Stimulated activated CD4-positive, alpha-beta T cell treated with anti-CD3 and anti-CD28 coated beads, Interleukin-12 subunit alpha, Interleukin-12 subunit beta, amount 100 ng/mL, for 4 hours (primary cell): ENCODE results near the gene PHACTR1.
"Not testable (repeated sequence)": the region's sequence is repeated elsewhere in the genome, so short reads cannot be mapped to it uniquely, and the experiment has no call there.

ENCODE experiments used
- DNase-seq: peaks from one replicate; pipeline ENCODE4 v3.0.0-alpha.2; 2020

The PHACTR1 gene

GRCh38 chr6:12911427-12911826, 194.9 kb downstream of the PHACTR1 start:
- DNase-seq = no peak

- DNase-seq = no peak
Measured at GRCh38 chr6:12913201-12913600, 196.6 kb downstream of the PHACTR1 start.

- DNase-seq = no peak
Measured at GRCh38 chr6:12916006-12916405, 199.4 kb downstream of the PHACTR1 start.

GRCh38 chr6:12916420-12917136, 200.0 kb downstream of the PHACTR1 start:
- no peak for DNase-seq

GRCh38 chr6:12921467-12921866, 204.9 kb downstream of the PHACTR1 start:
- DNase-seq = no peak

GRCh38 chr6:12923644-12924235, 207.2 kb downstream of the PHACTR1 start:
- DNase-seq = no peak

GRCh38 chr6:12924911-12925310, 208.3 kb downstream of the PHACTR1 start:
- no peak for DNase-seq

- no peak for DNase-seq
Measured at GRCh38 chr6:12927746-12928145, 211.2 kb downstream of the PHACTR1 start.

- no peak for DNase-seq
Measured at GRCh38 chr6:12929678-12930077, 213.1 kb downstream of the PHACTR1 start.

- DNase-seq = no peak
Measured at GRCh38 chr6:12931639-12932038, 215.1 kb downstream of the PHACTR1 start.

- DNase-seq = no peak
Measured at GRCh38 chr6:12935637-12936036, 219.1 kb downstream of the PHACTR1 start.

- no peak for DNase-seq
Measured at GRCh38 chr6:12937971-12938370, 221.4 kb downstream of the PHACTR1 start.

- no peak for DNase-seq
Measured at GRCh38 chr6:12939314-12939713, 222.7 kb downstream of the PHACTR1 start.

GRCh38 chr6:12941422-12941821, 224.9 kb downstream of the PHACTR1 start:
- no peak for DNase-seq

- DNase-seq = no peak
Measured at GRCh38 chr6:12943549-12943948, 227.0 kb downstream of the PHACTR1 start.

- DNase-seq = no peak
Measured at GRCh38 chr6:12944001-12944400, 227.4 kb downstream of the PHACTR1 start.

GRCh38 chr6:12944528-12944927, 228.0 kb downstream of the PHACTR1 start:
- DNase-seq = not testable (repeated sequence)

GRCh38 chr6:12947151-12947871, 230.7 kb downstream of the PHACTR1 start:
- DNase-seq = no peak

- no peak for DNase-seq
Measured at GRCh38 chr6:12947967-12948366, 231.4 kb downstream of the PHACTR1 start.

- DNase-seq = no peak
Measured at GRCh38 chr6:12950976-12951375, 234.4 kb downstream of the PHACTR1 start.

GRCh38 chr6:12951415-12951814, 234.8 kb downstream of the PHACTR1 start:
- no peak for DNase-seq

- no peak for DNase-seq
Measured at GRCh38 chr6:12952318-12952717, 235.8 kb downstream of the PHACTR1 start.

- no peak for DNase-seq
Measured at GRCh38 chr6:12955956-12956355, 239.4 kb downstream of the PHACTR1 start.

- DNase-seq = no peak
Measured at GRCh38 chr6:12956991-12957320, 240.4 kb downstream of the PHACTR1 start.
